ENCODE measurements around the gene ANKRD13D. TPM values are rescaled to one million over a fixed set of nuclear protein-coding genes. Genes with fewer than 3 reads are reported as not detected.

ANKRD13D gene
- total and polyA plus RNA-seq, 2 experiments from 2014 or later = 20.3 to 30.8 TPM

DNA sequence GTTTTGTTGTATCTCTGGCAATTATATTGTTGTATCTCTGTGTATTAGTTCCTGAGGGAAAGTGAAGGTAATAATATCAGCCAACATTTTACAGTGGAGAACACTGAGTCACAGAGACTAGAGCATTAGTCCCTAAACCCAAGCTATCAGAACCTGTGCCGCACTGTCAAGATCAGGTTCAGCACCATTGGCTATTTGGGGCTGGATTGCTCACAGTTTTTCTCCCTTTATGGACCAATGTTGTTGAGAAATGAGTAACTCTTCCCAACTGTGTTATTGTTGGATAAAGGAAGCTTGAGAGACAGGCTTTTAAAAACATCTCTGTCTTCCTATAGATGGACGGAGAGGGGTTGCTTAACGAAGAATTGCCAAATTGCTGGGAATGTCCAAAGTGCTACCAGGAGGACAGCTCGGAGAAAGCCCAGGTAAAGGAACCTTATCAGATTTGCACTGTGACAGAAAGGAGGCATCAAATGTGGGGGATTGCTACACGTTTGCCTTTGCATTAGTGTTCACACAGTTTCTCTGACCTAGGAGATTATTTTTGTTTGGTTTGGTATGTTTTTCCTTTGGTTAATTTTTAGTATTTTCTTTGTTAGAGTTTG, 41.1 kb upstream of the ANKRD13D start:
- H3K27ac Mint-ChIP-seq = no peak overlapping the region
- H3K27ac ChIP-seq (ENCODE audit: low read depth) = no peak overlapping the region
- ATAC-seq = no peak
- peaks cover 3% of the 10 kb centered on the region for H3K27me3 Mint-ChIP-seq (ENCODE audit: insufficient read depth, low read depth, poor library complexity)
- no peak overlapping the region for H3K4me3 Mint-ChIP-seq
- H3K4me1 ChIP-seq (ENCODE audit: insufficient read depth) = no peaks in the 10 kb centered on the region
- no peak overlapping the region for H3K4me2 ChIP-seq
- H3K36me3 ChIP-seq (ENCODE audit: insufficient read depth) = peaks cover 93% of the 10 kb centered on the region
- H3K79me2 ChIP-seq (replicated peaks; ENCODE audit: insufficient read depth) = peaks cover 36% of the 10 kb centered on the region
- H3K9me3 Mint-ChIP-seq = no peaks in the 10 kb centered on the region
- TF ChIP-seq JUNB (IDR thresholded peaks at IDR 0.05; ENCODE audit: unreplicated experiment) = no peak
- no peak for TF ChIP-seq NANOG (IDR thresholded peaks at IDR 0.05; ENCODE audit: borderline replicate concordance)
- no peak for TF ChIP-seq CTCF (conservative IDR thresholded peaks at IDR 0.05; ENCODE audit: low read depth in 2 of 2)
- no peak for TF ChIP-seq EZH2 (IDR thresholded peaks at IDR 0.05; ENCODE audit: low read depth, unreplicated experiment)
- TF ChIP-seq, protein P1, sequence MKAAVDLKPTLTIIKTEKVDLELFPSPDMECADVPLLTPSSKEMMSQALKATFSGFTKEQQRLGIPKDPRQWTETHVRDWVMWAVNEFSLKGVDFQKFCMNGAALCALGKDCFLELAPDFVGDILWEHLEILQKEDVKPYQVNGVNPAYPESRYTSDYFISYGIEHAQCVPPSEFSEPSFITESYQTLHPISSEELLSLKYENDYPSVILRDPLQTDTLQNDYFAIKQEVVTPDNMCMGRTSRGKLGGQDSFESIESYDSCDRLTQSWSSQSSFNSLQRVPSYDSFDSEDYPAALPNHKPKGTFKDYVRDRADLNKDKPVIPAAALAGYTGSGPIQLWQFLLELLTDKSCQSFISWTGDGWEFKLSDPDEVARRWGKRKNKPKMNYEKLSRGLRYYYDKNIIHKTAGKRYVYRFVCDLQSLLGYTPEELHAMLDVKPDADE (IDR thresholded peaks at IDR 0.05) = no peak
- TF ChIP-seq ZNF114 (CRISPR knock-in tag; IDR thresholded peaks at IDR 0.05) = no peak
- TF ChIP-seq, protein P2, sequence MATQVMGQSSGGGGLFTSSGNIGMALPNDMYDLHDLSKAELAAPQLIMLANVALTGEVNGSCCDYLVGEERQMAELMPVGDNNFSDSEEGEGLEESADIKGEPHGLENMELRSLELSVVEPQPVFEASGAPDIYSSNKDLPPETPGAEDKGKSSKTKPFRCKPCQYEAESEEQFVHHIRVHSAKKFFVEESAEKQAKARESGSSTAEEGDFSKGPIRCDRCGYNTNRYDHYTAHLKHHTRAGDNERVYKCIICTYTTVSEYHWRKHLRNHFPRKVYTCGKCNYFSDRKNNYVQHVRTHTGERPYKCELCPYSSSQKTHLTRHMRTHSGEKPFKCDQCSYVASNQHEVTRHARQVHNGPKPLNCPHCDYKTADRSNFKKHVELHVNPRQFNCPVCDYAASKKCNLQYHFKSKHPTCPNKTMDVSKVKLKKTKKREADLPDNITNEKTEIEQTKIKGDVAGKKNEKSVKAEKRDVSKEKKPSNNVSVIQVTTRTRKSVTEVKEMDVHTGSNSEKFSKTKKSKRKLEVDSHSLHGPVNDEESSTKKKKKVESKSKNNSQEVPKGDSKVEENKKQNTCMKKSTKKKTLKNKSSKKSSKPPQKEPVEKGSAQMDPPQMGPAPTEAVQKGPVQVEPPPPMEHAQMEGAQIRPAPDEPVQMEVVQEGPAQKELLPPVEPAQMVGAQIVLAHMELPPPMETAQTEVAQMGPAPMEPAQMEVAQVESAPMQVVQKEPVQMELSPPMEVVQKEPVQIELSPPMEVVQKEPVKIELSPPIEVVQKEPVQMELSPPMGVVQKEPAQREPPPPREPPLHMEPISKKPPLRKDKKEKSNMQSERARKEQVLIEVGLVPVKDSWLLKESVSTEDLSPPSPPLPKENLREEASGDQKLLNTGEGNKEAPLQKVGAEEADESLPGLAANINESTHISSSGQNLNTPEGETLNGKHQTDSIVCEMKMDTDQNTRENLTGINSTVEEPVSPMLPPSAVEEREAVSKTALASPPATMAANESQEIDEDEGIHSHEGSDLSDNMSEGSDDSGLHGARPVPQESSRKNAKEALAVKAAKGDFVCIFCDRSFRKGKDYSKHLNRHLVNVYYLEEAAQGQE (IDR thresholded peaks at IDR 0.05; ENCODE audit: unreplicated experiment) = no peak
- TF ChIP-seq ZNF331 (CRISPR knock-in tag; IDR thresholded peaks at IDR 0.05; ENCODE audit: low read depth) = no peak
- TF ChIP-seq STAT1 (IDR thresholded peaks at IDR 0.05; ENCODE audit: unreplicated experiment) = no peak
- TF ChIP-seq EZH2phosphoT487 (IDR thresholded peaks at IDR 0.05; ENCODE audit: unreplicated experiment) = no peak
- TF ChIP-seq POLR2AphosphoS5 (IDR thresholded peaks at IDR 0.05; ENCODE audit: low read depth) = no peak
- TF ChIP-seq, protein P3, sequence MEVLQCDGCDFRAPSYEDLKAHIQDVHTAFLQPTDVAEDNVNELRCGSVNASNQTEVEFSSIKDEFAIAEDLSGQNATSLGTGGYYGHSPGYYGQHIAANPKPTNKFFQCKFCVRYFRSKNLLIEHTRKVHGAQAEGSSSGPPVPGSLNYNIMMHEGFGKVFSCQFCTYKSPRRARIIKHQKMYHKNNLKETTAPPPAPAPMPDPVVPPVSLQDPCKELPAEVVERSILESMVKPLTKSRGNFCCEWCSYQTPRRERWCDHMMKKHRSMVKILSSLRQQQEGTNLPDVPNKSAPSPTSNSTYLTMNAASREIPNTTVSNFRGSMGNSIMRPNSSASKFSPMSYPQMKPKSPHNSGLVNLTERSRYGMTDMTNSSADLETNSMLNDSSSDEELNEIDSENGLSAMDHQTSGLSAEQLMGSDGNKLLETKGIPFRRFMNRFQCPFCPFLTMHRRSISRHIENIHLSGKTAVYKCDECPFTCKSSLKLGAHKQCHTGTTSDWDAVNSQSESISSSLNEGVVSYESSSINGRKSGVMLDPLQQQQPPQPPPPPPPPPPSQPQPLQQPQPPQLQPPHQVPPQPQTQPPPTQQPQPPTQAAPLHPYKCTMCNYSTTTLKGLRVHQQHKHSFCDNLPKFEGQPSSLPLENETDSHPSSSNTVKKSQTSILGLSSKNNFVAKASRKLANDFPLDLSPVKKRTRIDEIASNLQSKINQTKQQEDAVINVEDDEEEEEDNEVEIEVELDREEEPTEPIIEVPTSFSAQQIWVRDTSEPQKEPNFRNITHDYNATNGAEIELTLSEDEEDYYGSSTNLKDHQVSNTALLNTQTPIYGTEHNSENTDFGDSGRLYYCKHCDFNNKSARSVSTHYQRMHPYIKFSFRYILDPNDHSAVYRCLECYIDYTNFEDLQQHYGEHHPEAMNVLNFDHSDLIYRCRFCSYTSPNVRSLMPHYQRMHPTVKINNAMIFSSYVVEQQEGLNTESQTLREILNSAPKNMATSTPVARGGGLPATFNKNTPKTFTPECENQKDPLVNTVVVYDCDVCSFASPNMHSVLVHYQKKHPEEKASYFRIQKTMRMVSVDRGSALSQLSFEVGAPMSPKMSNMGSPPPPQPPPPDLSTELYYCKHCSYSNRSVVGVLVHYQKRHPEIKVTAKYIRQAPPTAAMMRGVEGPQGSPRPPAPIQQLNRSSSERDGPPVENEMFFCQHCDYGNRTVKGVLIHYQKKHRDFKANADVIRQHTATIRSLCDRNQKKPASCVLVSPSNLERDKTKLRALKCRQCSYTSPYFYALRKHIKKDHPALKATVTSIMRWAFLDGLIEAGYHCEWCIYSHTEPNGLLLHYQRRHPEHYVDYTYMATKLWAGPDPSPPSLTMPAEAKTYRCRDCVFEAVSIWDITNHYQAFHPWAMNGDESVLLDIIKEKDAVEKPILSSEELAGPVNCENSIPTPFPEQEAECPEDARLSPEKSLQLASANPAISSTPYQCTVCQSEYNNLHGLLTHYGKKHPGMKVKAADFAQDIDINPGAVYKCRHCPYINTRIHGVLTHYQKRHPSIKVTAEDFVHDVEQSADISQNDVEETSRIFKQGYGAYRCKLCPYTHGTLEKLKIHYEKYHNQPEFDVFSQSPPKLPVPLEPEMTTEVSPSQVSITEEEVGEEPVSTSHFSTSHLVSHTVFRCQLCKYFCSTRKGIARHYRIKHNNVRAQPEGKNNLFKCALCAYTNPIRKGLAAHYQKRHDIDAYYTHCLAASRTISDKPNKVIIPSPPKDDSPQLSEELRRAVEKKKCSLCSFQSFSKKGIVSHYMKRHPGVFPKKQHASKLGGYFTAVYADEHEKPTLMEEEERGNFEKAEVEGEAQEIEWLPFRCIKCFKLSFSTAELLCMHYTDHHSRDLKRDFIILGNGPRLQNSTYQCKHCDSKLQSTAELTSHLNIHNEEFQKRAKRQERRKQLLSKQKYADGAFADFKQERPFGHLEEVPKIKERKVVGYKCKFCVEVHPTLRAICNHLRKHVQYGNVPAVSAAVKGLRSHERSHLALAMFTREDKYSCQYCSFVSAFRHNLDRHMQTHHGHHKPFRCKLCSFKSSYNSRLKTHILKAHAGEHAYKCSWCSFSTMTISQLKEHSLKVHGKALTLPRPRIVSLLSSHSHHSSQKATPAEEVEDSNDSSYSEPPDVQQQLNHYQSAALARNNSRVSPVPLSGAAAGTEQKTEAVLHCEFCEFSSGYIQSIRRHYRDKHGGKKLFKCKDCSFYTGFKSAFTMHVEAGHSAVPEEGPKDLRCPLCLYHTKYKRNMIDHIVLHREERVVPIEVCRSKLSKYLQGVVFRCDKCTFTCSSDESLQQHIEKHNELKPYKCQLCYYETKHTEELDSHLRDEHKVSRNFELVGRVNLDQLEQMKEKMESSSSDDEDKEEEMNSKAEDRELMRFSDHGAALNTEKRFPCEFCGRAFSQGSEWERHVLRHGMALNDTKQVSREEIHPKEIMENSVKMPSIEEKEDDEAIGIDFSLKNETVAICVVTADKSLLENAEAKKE (CRISPR knock-in tag; IDR thresholded peaks at IDR 0.05) = no peak
- no peak for TF ChIP-seq CREB1 (CRISPR knock-in tag; IDR thresholded peaks at IDR 0.05; ENCODE audit: low read depth)
- H3K9me2 ChIP-seq (ENCODE audit: insufficient read depth) = no peaks in the 10 kb centered on the region
- no peak for DNase-seq (ENCODE audit: low spot score)
- no peak overlapping the region for H2AFZ ChIP-seq
- no peaks in the 10 kb centered on the region for H3K27me3 ChIP-seq (ENCODE audit: insufficient read depth)
- H3K4me3 ChIP-seq = no peak overlapping the region
- H3K4me1 Mint-ChIP-seq = no peaks in the 10 kb centered on the region
- H3F3A ChIP-seq (replicated peaks; ENCODE audit: low read depth) = peaks cover 47% of the 10 kb centered on the region
- H4K20me1 ChIP-seq (replicated peaks; ENCODE audit: insufficient read depth) = peaks cover 58% of the 10 kb centered on the region
- H3K36me3 Mint-ChIP-seq (ENCODE audit: low read depth) = peaks cover 100% of the 10 kb centered on the region
